Measurements from ENCODE around the gene PTPRB. TPM values are rescaled to one million over a fixed set of nuclear protein-coding genes. Genes with fewer than 3 reads are reported as not detected.

Gene PTPRB
- total and polyA plus RNA-seq, 2 of the 8 experiments (the other 6 are each of a cell fraction or from before 2014, with no cell fraction given) = 0.36 to 0.58 TPM

GRCh38 chr12:70644861-70645260, 7.6 kb upstream of the PTPRB start:
- ChIA-PET CTCF (ENCODE audit: partially characterized antibody) (interaction anchor here (1.5 kb wide), 1 partner anchor 9 kb away, joined by 3 read pairs; no protein-coding TSS in a partner anchor), POLR2A (ENCODE audit: partially characterized antibody) (no interaction called here)
- Histone ChIP-seq H2BK120ac (replicated peaks; ENCODE audit: low read depth, low read length) (no peak overlapping the region), H4K91ac (replicated peaks; ENCODE audit: insufficient read length, low read length) (no peak overlapping the region), H2BK20ac (ENCODE audit: low read length) (peak overlapping the region; percentile 15; the same call in 1 of the 2 replicates), H3K14ac (ENCODE audit: insufficient read length) (no peak overlapping the region), H3K79me2 (ENCODE audit: control insufficient read depth in 1 of 2, insufficient read depth in 2 of 2, low read length in 2 of 2) (no peaks in the 10 kb centered on the region), H3K4me2 (ENCODE audit: insufficient read depth in 1 of 2, low read depth in 2 of 2, low read length in 2 of 2) (no peak overlapping the region), H4K5ac (ENCODE audit: insufficient read length, low read depth, low read length) (no peak overlapping the region), H3K79me1 (ENCODE audit: low read depth, low read length) (no peaks in the 10 kb centered on the region), H3K9ac (replicated peaks in 1 of 4; ENCODE audit: extremely low read depth in 1 of 4, low read depth in 3 of 4, low read length in 3 of 4) (no peak overlapping the region), H3K27ac (ENCODE audit: low read depth, low read length) (no peak overlapping the region), H2BK12ac (ENCODE audit: low read depth, low read length) (no peak overlapping the region; the same call in 1 of the 2 replicates), H4K20me1 (replicated peaks in 1 of 2; ENCODE audit: control insufficient read depth in 1 of 2, insufficient read depth in 2 of 2, low read length in 2 of 2) (no peaks in the 10 kb centered on the region), H3K4me3 (ENCODE audit: extremely low read depth in 1 of 4, insufficient read depth in 2 of 4, low read depth in 3 of 4, low read length in 4 of 4) (no peak overlapping the region), H3K18ac (ENCODE audit: extremely low read depth, low read length) (0 out of 2 replicates have a peak overlapping the region, but pooled peaks have one; percentile 39), H2BK15ac (ENCODE audit: low read length) (no peak overlapping the region), H2AK5ac (ENCODE audit: low read depth, low read length) (no peak overlapping the region), H3K56ac (replicated peaks; ENCODE audit: insufficient read length, low read depth, low read length) (no peak overlapping the region), H3K4ac (replicated peaks; ENCODE audit: insufficient read length, low read depth, low read length) (no peak overlapping the region), H2AFZ (ENCODE audit: low read length) (no peak overlapping the region), H3K9me3 (ENCODE audit: insufficient read depth in 2 of 2, low read depth in 1 of 2, low read length in 1 of 2) (no peaks in the 10 kb centered on the region), H4K8ac (ENCODE audit: extremely low read depth, insufficient read depth, low read length) (no peak overlapping the region), H3K23ac (ENCODE audit: insufficient read length) (no peak overlapping the region), H2BK5ac (ENCODE audit: low read depth, low read length) (peak overlapping the region; percentile 63; the same call in 1 of the 2 replicates), H3K27me3 (replicated peaks in 1 of 4; ENCODE audit: control insufficient read depth in 3 of 4, extremely low read depth in 1 of 4, insufficient read depth in 3 of 4, low read length in 3 of 4) (no peaks in the 10 kb centered on the region), H3K23me2 (ENCODE audit: low read depth, low read length) (no peaks in the 10 kb centered on the region), H3K36me3 (ENCODE audit: control insufficient read depth in 2 of 4, insufficient read depth in 4 of 4, low read length in 3 of 4) (no peaks in the 10 kb centered on the region), H3K4me1 (replicated peaks in 1 of 4; ENCODE audit: control insufficient read depth in 3 of 4, insufficient read depth in 4 of 4, low read length in 3 of 4) (peaks cover 3 to 13% (median 6%) of the 10 kb centered on the region in 4 experiments; a peak in 5 of 7 replicates)
- DNase-seq (ENCODE audit: low read depth in 1 of 2, low spot score in 2 of 2) = no peak
- WGBS, 2 experiments (ENCODE audit: extremely low coverage in 1 of 2, insufficient coverage in 1 of 2, insufficient read length in 1 of 2, insufficient replicate concordance in 2 of 2, low coverage in 1 of 2, low lambda C conversion rate in 2 of 2, missing lambda C conversion rate in 1 of 2) = 90% methylated on average over 2 of the region's 2 CpGs; no CpG with 5 or more reads in 1 of the 2 experiments
- FAIRE-seq = no peak
- TF ChIP-seq CEBPB (IDR thresholded peaks at IDR 0.05; ENCODE audit: low read depth, low read length) (no peak), JUND (IDR thresholded peaks at IDR 0.05; ENCODE audit: low read length) (no peak), E2F6 (IDR thresholded peaks at IDR 0.05) (no peak), SP2 (IDR thresholded peaks at IDR 0.05; ENCODE audit: low read length) (no peak), CBX5 (IDR thresholded peaks at IDR 0.05; ENCODE audit: low read depth, low read length) (no peak), RNF2 (IDR thresholded peaks at IDR 0.05; ENCODE audit: borderline replicate concordance, low read depth, low read length, missing control alignments, poor library complexity, severe bottlenecking) (no peak), TBP (IDR thresholded peaks at IDR 0.05; ENCODE audit: low read depth, low read length) (no peak), PHF8 (conservative IDR thresholded peaks at IDR 0.05; ENCODE audit: low read depth, low read length) (no peak), SRF (IDR thresholded peaks at IDR 0.05; ENCODE audit: low read depth, low read length) (no peak), TAF1 (IDR thresholded peaks at IDR 0.05; ENCODE audit: low read depth, low read length) (no peak), BACH1 (IDR thresholded peaks at IDR 0.05; ENCODE audit: low read length) (no peak), EGR1 (IDR thresholded peaks at IDR 0.05; ENCODE audit: borderline replicate concordance, low read depth, low read length) (no peak), GTF2F1 (IDR thresholded peaks at IDR 0.05; ENCODE audit: borderline replicate concordance, low read depth, low read length) (no peak), ATF3 (IDR thresholded peaks at IDR 0.05; ENCODE audit: insufficient read depth, low read depth, low read length) (no peak)

Measured in H1 (cell line).